ENCODE measurements around the gene CYB561D2.

Gene CYB561D2

GRCh38 chr3:50365080-50365841, 14.6 kb downstream of the CYB561D2 start:
- Histone ChIP-seq H3K9ac (ENCODE audit: low read depth in 1 of 2, low read length in 2 of 2) (peak overlapping the region; percentile 77 to 81), H3K9me3 (ENCODE audit: control insufficient read depth in 2 of 2, low read length in 2 of 2) (no peaks in the 10 kb centered on the region), H3K36me3 (ENCODE audit: control insufficient read depth in 2 of 2, insufficient read depth in 2 of 2, low read length in 2 of 2) (no peaks in the 10 kb centered on the region), H3K27me3 (ENCODE audit: control insufficient read depth in 2 of 2, insufficient read depth in 2 of 2, low read length in 2 of 2) (no peaks in the 10 kb centered on the region), H3K4me1 (ENCODE audit: control insufficient read depth in 2 of 2, insufficient read depth in 2 of 2, low read length in 2 of 2) (peaks cover 10 to 12% of the 10 kb centered on the region in 2 donors), H3K27ac (ENCODE audit: low read depth in 2 of 2, low read length in 2 of 2) (peak overlapping the region; percentile 69 to 80), H3K4me3 (ENCODE audit: low read length in 2 of 2) (peak overlapping the region; percentile 65 to 80)

- peak overlapping the region; percentile 77 to 81 for H3K9ac ChIP-seq (ENCODE audit: low read depth in 1 of 2, low read length in 2 of 2)
- peak overlapping the region in 1 of 2 donors; percentile 80 for H3K27ac ChIP-seq (ENCODE audit: low read depth in 2 of 2, low read length in 2 of 2)
- peak overlapping the region; percentile 65 to 80 for H3K4me3 ChIP-seq (ENCODE audit: low read length in 2 of 2)
Observed at GRCh38 chr3:50365842-50366220, 15.2 kb downstream of the CYB561D2 start.

GRCh38 chr3:50369012-50369670, 18.5 kb downstream of the CYB561D2 start:
- Histone ChIP-seq H3K9me3 (ENCODE audit: control insufficient read depth in 2 of 2, low read length in 2 of 2) (no peaks in the 10 kb centered on the region), H3K27me3 (ENCODE audit: control insufficient read depth in 2 of 2, insufficient read depth in 2 of 2, low read length in 2 of 2) (no peaks in the 10 kb centered on the region), H3K4me3 (ENCODE audit: low read length in 2 of 2) (no peak overlapping the region), H3K27ac (ENCODE audit: low read depth in 2 of 2, low read length in 2 of 2) (no peak overlapping the region), H3K9ac (ENCODE audit: low read depth in 1 of 2, low read length in 2 of 2) (no peak overlapping the region), H3K4me1 (ENCODE audit: control insufficient read depth in 2 of 2, insufficient read depth in 2 of 2, low read length in 2 of 2) (peaks cover 16% of the 10 kb centered on the region in 2 donors), H3K36me3 (ENCODE audit: control insufficient read depth in 2 of 2, insufficient read depth in 2 of 2, low read length in 2 of 2) (no peaks in the 10 kb centered on the region)

More at GRCh38 chr3:50365842-50366220, 15.2 kb downstream of the CYB561D2 start:
- H3K36me3 ChIP-seq (ENCODE audit: control insufficient read depth in 2 of 2, insufficient read depth in 2 of 2, low read length in 2 of 2), result no peaks in the 10 kb centered on the region
- H3K9me3 ChIP-seq (ENCODE audit: control insufficient read depth in 2 of 2, low read length in 2 of 2), result no peaks in the 10 kb centered on the region
- H3K4me1 ChIP-seq (ENCODE audit: control insufficient read depth in 2 of 2, insufficient read depth in 2 of 2, low read length in 2 of 2), result peaks cover 10 to 12% of the 10 kb centered on the region in 2 donors
- no peaks in the 10 kb centered on the region for H3K27me3 ChIP-seq (ENCODE audit: control insufficient read depth in 2 of 2, insufficient read depth in 2 of 2, low read length in 2 of 2)

GRCh38 chr3:50370594-50370993, 19.9 kb downstream of the CYB561D2 start:
- H3K9me3 ChIP-seq (ENCODE audit: control insufficient read depth in 2 of 2, low read length in 2 of 2), result no peaks in the 10 kb centered on the region
- H3K4me3 ChIP-seq (ENCODE audit: low read length in 2 of 2), result no peak overlapping the region
- no peak overlapping the region for H3K27ac ChIP-seq (ENCODE audit: low read depth in 2 of 2, low read length in 2 of 2)
- no peak overlapping the region for H3K9ac ChIP-seq (ENCODE audit: low read depth in 1 of 2, low read length in 2 of 2)
- no peaks in the 10 kb centered on the region for H3K36me3 ChIP-seq (ENCODE audit: control insufficient read depth in 2 of 2, insufficient read depth in 2 of 2, low read length in 2 of 2)
- no peaks in the 10 kb centered on the region for H3K27me3 ChIP-seq (ENCODE audit: control insufficient read depth in 2 of 2, insufficient read depth in 2 of 2, low read length in 2 of 2)
- peaks cover 7 to 8% of the 10 kb centered on the region in 2 donors for H3K4me1 ChIP-seq (ENCODE audit: control insufficient read depth in 2 of 2, insufficient read depth in 2 of 2, low read length in 2 of 2)

- no peaks in the 10 kb centered on the region for H3K9me3 ChIP-seq (ENCODE audit: control insufficient read depth in 2 of 2, low read length in 2 of 2)
- H3K27me3 ChIP-seq (ENCODE audit: control insufficient read depth in 2 of 2, insufficient read depth in 2 of 2, low read length in 2 of 2), result no peaks in the 10 kb centered on the region
- no peak overlapping the region for H3K27ac ChIP-seq (ENCODE audit: low read depth in 2 of 2, low read length in 2 of 2)
- no peak overlapping the region for H3K4me3 ChIP-seq (ENCODE audit: low read length in 2 of 2)
- peaks cover 4 to 6% of the 10 kb centered on the region in 2 donors for H3K4me1 ChIP-seq (ENCODE audit: control insufficient read depth in 2 of 2, insufficient read depth in 2 of 2, low read length in 2 of 2)
- H3K36me3 ChIP-seq (ENCODE audit: control insufficient read depth in 2 of 2, insufficient read depth in 2 of 2, low read length in 2 of 2), result no peaks in the 10 kb centered on the region
- H3K9ac ChIP-seq (ENCODE audit: low read depth in 1 of 2, low read length in 2 of 2), result no peak overlapping the region
Observed at GRCh38 chr3:50371133-50371685, 20.5 kb downstream of the CYB561D2 start.

GRCh38 chr3:50372349-50372748, 21.7 kb downstream of the CYB561D2 start:
- H3K27ac ChIP-seq (ENCODE audit: low read depth in 2 of 2, low read length in 2 of 2), result no peak overlapping the region
- no peaks in the 10 kb centered on the region for H3K9me3 ChIP-seq (ENCODE audit: control insufficient read depth in 2 of 2, low read length in 2 of 2)
- H3K9ac ChIP-seq (ENCODE audit: low read depth in 1 of 2, low read length in 2 of 2), result no peak overlapping the region
- no peaks in the 10 kb centered on the region for H3K27me3 ChIP-seq (ENCODE audit: control insufficient read depth in 2 of 2, insufficient read depth in 2 of 2, low read length in 2 of 2)
- H3K4me1 ChIP-seq (ENCODE audit: control insufficient read depth in 2 of 2, insufficient read depth in 2 of 2, low read length in 2 of 2), result peaks cover 4 to 6% of the 10 kb centered on the region in 2 donors
- H3K36me3 ChIP-seq (ENCODE audit: control insufficient read depth in 2 of 2, insufficient read depth in 2 of 2, low read length in 2 of 2), result no peaks in the 10 kb centered on the region
- no peak overlapping the region for H3K4me3 ChIP-seq (ENCODE audit: low read length in 2 of 2)

- Histone ChIP-seq H3K27ac (ENCODE audit: low read depth in 2 of 2, low read length in 2 of 2) (no peak overlapping the region), H3K4me1 (ENCODE audit: control insufficient read depth in 2 of 2, insufficient read depth in 2 of 2, low read length in 2 of 2) (peaks cover 4 to 6% of the 10 kb centered on the region in 2 donors), H3K4me3 (ENCODE audit: low read length in 2 of 2) (no peak overlapping the region), H3K36me3 (ENCODE audit: control insufficient read depth in 2 of 2, insufficient read depth in 2 of 2, low read length in 2 of 2) (no peaks in the 10 kb centered on the region), H3K9ac (ENCODE audit: low read depth in 1 of 2, low read length in 2 of 2) (no peak overlapping the region), H3K27me3 (ENCODE audit: control insufficient read depth in 2 of 2, insufficient read depth in 2 of 2, low read length in 2 of 2) (no peaks in the 10 kb centered on the region), H3K9me3 (ENCODE audit: control insufficient read depth in 2 of 2, low read length in 2 of 2) (no peaks in the 10 kb centered on the region)
Observed at GRCh38 chr3:50373146-50374051, 22.7 kb downstream of the CYB561D2 start.

- no peaks in the 10 kb centered on the region for H3K36me3 ChIP-seq (ENCODE audit: control insufficient read depth in 2 of 2, insufficient read depth in 2 of 2, low read length in 2 of 2)
- H3K27ac ChIP-seq (ENCODE audit: low read depth in 2 of 2, low read length in 2 of 2), result no peak overlapping the region
- no peak overlapping the region for H3K9ac ChIP-seq (ENCODE audit: low read depth in 1 of 2, low read length in 2 of 2)
- no peaks in the 10 kb centered on the region for H3K27me3 ChIP-seq (ENCODE audit: control insufficient read depth in 2 of 2, insufficient read depth in 2 of 2, low read length in 2 of 2)
- no peak overlapping the region for H3K4me3 ChIP-seq (ENCODE audit: low read length in 2 of 2)
- no peaks in the 10 kb centered on the region for H3K9me3 ChIP-seq (ENCODE audit: control insufficient read depth in 2 of 2, low read length in 2 of 2)
- peaks cover 4 to 6% of the 10 kb centered on the region in 2 donors for H3K4me1 ChIP-seq (ENCODE audit: control insufficient read depth in 2 of 2, insufficient read depth in 2 of 2, low read length in 2 of 2)
Observed at GRCh38 chr3:50374363-50375257, 23.9 kb downstream of the CYB561D2 start.

GRCh38 chr3:50375258-50375931, 24.7 kb downstream of the CYB561D2 start:
- no peak overlapping the region for H3K27ac ChIP-seq (ENCODE audit: low read depth in 2 of 2, low read length in 2 of 2)
- H3K9me3 ChIP-seq (ENCODE audit: control insufficient read depth in 2 of 2, low read length in 2 of 2), result no peaks in the 10 kb centered on the region
- H3K27me3 ChIP-seq (ENCODE audit: control insufficient read depth in 2 of 2, insufficient read depth in 2 of 2, low read length in 2 of 2), result no peaks in the 10 kb centered on the region
- no peak overlapping the region for H3K9ac ChIP-seq (ENCODE audit: low read depth in 1 of 2, low read length in 2 of 2)
- H3K4me1 ChIP-seq (ENCODE audit: control insufficient read depth in 2 of 2, insufficient read depth in 2 of 2, low read length in 2 of 2), result peaks cover 4 to 6% of the 10 kb centered on the region in 2 donors
- H3K36me3 ChIP-seq (ENCODE audit: control insufficient read depth in 2 of 2, insufficient read depth in 2 of 2, low read length in 2 of 2), result no peaks in the 10 kb centered on the region
- H3K4me3 ChIP-seq (ENCODE audit: low read length in 2 of 2), result no peak overlapping the region

Data from mucosa of rectum (tissue), 2 donors.